HG03558 (cell line): ENCODE measurements around the gene FHOD3.

Experiments
- ATAC-seq: cut with Tn5 transposase; IDR thresholded peaks from one replicate; pipeline ENCODE4 v1.9.1; 2021; ENCODE audit warnings: moderate number of reproducible peaks; ENCODE audit not compliant: unreplicated experiment; ENCODE audit errors: extremely low read depth

Gene FHOD3

GRCh38 chr18:36602071-36602470 lies 304.6 kb downstream of the FHOD3 start:
- no peak for ATAC-seq

DNA sequence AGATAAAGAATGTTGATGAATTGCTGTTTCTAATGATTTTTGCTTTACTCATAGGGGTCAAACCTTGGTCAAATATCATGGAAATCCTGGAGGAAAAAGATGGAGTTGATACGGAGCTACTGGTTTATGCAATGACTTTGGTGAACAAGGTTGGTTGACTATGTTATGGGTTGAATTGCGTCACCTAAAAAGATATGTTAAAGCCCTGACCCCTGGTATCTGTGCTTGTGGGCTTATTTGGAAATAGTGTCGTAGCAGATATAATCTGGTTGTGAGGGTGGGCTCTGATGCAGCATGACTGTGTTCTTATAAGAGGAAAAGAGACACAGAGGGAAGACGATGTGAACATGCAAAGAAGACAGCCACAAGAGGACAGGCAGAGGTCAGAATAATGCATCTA lies 305.1 kb downstream of the FHOD3 start:
- ATAC-seq: no peak

DNA sequence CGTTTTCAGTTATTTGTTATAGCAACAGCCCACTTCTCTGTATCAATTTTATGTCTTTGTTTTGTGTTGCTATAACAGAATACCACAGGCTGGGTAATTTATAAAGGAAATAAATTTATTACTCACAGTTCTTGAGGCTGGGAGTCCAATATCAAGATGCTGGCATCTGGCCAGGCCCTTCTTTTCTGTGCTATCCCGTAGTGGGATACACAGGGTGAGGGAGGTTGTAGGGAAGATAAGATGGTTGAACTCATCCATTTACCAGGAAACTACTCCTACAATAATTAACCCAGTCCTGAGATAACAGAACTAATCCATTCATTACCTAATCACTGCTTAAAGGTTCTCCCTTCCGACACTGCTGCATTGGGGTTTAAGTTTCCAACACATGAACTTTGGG lies 310.6 kb downstream of the FHOD3 start:
- no peak for ATAC-seq

GRCh38 chr18:36610258-36610657 lies 312.7 kb downstream of the FHOD3 start:
- ATAC-seq: no peak

- ATAC-seq: no peak
Measured at GRCh38 chr18:36610661-36611060, 313.1 kb downstream of the FHOD3 start.

GRCh38 chr18:36613069-36613468 lies 315.6 kb downstream of the FHOD3 start:
- ATAC-seq: no peak

DNA sequence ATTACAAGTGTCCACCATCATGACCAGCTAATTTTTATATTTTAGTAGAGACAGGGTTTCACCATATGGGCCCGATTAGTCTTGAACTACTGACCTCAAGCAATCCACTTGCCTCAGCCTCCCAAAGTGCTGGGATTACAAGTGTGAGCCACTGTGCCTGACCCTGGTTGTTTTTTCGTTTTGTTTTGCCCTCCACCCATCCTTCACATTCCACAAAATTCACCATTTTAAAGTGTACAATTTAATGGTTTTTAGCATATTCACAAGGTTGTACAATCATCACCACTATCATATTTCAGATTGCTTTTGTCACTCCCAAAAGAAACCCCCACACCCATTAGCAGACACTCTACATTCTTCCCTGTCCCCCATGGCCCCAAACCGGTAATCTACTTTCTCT lies 316.3 kb downstream of the FHOD3 start:
- ATAC-seq: no peak

DNA sequence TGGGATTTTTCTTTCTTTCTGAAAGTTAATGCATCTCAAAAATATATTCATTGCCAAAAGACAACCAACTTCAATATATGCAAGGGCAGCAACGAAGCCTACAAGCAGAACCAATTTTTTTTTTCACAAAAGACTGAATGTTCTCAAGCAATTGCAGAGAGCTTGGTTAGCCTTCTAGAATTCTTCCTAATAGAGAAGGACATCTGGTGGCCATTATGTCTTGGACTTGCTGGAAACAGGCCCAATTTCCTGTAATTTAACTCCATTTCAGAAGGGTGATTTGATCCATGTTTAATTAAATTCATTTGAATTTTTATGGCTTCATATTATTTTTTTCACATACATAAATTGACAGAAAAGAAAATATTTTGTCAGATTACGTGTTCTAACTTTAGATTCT lies 323.3 kb downstream of the FHOD3 start:
- ATAC-seq: no peak

DNA sequence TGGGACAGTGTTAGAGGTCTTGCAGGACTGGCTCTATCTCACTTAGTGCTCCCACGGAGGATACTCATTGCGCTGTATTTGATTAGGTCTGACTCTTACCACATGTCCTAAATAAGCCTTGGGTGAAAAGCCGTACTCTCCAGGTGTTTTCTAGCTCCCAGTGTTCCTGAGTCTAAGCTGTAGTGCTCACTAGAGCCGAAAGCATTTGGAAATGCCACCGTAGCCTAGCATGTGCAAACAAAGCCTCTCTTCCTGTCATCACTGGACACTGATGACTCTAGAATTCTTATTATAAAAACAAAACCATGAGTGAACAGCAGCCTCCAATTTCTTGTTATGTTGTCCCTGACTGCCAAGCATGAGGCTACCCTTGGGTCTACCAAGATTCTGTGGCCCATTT lies 325.1 kb downstream of the FHOD3 start:
- ATAC-seq: no peak

- ATAC-seq: no peak
Measured at GRCh38 chr18:36623091-36623490, 325.6 kb downstream of the FHOD3 start.

- ATAC-seq: no peak
Measured at GRCh38 chr18:36623681-36624190, 326.2 kb downstream of the FHOD3 start.

- ATAC-seq: no peak
Measured at GRCh38 chr18:36624451-36625167, 327.1 kb downstream of the FHOD3 start.

DNA sequence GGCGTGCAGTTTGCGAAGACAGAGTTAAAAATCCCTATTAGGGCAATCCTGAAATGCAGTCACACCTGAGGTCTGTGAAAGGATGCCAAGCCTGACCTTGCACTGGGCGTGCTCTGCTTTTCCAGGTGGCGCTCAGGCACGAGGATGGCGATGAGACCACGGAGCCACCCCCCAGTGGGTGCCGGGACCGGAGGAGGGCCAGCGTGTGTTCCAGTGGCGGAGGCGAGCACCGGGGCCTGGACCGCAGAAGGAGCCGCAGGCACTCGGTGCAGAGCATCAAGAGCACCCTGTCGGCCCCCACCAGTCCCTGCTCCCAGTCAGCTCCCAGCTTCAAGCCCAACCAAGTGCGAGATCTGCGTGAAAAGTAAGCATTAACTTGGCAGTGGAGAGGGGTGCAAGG lies 327.9 kb downstream of the FHOD3 start:
- ATAC-seq: no peak

DNA sequence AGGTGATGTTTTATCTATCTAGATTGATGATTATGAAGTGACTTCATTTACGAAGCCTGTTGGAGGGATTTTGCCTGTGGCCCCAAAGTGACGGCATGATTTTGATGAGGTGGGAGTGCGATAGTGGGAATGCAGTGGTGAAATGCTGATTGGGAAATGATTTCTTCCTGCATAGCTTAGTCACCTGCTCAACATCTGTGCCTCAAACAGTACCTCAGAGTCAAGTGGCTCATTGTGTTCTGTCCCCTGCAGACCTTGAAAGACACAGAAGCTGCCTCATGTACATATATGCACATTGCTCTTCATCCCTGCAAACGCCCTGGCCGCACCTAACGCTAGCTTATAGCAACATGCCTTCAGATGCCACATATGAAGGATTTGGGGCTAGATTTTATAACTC lies 330.1 kb downstream of the FHOD3 start:
- ATAC-seq: no peak

DNA sequence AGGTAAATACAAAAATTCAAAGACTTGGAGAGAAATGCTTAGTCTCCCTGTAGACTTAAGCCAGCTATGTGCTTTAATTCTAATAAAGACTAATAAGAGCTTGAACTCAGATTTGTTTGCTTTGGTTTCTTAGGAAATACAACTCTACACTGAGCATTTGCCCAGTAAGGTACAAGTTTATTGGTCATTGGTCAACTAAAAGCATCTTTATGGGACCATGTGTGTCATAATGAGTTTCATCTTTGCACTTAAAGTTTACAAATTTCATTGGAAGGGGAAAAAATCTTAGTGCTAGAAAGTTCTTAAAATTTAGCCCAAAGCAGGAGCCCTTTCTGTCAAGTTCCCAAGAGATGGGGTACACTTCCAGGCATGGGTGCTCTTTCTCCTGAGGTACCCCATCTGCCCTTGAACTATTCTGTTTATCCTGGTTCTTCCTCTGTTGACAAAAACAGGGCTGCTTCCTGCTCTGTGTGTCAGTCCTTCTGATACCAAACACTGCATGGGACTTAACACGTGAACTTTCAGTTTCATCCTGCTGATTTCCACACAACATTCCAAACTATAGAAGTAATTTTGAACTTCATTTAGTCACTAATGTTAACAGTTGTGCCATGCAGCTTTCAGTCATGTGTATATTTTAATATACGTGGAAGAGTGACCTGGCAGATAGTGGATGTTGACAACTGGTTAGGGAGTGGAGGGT lies 331.1 kb downstream of the FHOD3 start:
- no peak for ATAC-seq

DNA sequence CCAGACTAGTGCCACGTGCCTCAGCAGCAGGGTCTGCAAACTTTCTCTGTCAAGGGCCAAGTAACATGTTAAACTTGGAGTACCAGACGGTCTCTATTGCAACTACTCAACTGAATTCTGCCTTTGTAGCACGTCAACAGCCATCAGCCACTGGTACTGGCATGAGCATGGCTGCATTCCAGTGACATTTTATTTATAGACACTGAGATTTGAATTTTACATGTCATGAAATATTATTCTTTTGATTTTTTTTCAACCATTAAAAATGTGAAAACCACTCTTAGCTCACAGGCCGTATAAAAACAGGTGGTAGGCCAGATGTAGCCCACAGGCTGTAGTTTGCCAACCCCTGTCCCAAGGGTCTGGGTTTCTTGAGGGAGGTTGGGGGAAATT lies 331.6 kb downstream of the FHOD3 start:
- no peak for ATAC-seq

DNA sequence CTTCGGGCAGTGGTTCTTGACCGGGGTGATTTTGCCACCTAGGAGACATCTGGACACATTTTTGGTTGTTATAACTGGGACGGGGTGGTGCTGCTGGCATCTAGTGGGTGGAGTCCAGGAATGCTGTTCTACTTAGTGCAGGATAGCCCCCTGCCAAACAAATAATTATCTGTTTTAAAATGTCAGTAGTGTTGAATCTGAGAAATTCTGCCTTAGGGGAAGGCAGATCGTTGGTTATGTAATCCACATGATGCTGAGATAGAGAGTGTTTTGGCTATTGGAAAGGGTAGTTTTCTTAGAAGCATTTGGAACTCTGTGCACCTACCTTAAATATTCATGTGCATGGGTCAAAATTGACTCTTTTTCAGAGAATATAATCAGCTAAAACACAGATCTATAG lies 332.3 kb downstream of the FHOD3 start:
- no peak for ATAC-seq

DNA sequence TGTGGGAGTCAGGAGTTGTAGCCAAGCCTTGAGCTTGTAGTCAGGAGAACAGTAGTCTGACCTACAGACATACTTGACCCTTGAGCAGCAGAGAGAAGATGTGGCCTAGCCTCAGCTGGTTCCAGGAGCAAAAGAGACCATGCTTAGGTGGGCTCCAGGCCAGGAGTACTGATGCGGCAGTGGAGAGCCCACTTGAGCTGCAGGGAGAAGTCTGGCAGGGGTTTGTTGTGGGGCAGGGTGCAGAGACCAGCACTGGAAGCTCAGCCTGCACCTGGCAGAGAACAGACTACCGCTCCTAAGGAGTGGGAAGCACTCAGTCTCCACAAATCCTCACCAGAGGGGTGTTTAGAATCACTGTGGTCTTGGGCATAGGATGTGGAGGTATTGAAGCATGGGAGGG lies 333.4 kb downstream of the FHOD3 start:
- no peak for ATAC-seq

DNA sequence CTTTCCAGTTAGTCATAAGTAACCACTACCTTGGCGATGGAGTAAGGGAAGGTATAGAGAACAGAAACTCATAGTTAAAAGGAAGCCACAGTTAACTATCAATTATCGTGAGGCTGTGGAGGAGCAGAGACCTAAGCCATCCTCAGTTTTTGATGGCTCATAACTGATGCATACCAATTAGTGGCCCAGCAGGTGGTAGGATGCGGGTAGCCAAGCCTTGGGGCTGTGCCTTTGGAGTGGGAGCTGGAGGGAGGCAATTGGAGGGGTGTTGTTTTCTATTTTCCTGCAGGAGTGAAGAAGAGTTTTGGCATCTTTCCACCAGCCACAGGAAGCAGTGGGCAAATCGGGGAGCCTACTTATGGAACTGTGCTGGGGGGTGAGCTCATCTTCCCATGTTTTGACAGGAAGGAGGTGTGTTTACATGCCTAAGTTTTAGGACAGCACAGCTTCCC lies 336.5 kb downstream of the FHOD3 start:
- no peak for ATAC-seq

GRCh38 chr18:36634573-36635216 lies 337.2 kb downstream of the FHOD3 start:
- ATAC-seq: no peak

DNA sequence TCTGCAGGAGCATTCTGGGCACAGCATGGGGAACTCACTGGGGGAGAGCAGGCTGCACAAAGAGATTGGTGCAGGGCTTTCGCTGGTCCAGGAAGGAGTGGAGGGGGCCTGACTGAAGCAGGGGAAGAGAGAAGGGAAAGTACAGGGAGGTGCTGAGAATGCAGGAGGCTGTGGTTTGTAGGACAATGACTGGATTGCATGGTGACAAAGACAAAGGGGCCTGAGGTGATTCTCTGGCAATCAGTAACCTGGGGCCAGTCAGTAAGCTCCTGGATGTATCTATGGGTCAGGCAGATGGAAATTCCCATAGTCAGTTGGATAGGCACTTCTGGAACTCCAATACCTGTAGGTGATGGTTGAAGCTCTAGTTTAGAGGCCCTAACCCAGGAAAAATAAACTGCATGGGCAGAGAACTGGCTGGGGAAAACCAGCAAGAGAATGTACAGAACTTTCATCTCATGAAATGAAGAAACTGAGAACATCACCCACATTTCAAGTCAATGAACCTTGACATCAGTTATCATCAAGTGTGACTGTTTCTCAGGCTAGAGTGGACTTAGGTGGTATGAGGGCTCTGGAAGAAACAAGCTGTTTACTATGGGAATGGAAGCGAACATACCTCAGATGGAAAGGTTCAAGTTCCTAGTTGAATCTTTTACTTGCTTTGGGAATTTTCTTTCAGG lies 338.0 kb downstream of the FHOD3 start:
- ATAC-seq: no peak
